Epithelial cell of esophagus (primary cell): ENCODE data around the gene NSRP1.

Experiments
- DNase-seq: peaks from one replicate; pipeline ENCODE4 v3.0.0; 2010; ENCODE audit warnings: low read depth
- H3K4me3 ChIP-seq: 2 replicates; pipeline ENCODE4 v1.5.1; 2011; ENCODE audit warnings: mild to moderate bottlenecking, low read length, control low read depth
- TF ChIP-seq, protein P1 (sequence below): IDR thresholded peaks from 2 replicates; pipeline ENCODE4 v1.5.1; 2011; ENCODE audit warnings: low read depth, mild to moderate bottlenecking, low read length, control low read depth, inconsistent platforms; ENCODE audit not compliant: insufficient read depth; ENCODE audit errors: missing control alignments

Gene NSRP1

GRCh38 chr17:30209930-30210329 is 93.3 kb downstream of the NSRP1 start:
- TF ChIP-seq, protein P1, sequence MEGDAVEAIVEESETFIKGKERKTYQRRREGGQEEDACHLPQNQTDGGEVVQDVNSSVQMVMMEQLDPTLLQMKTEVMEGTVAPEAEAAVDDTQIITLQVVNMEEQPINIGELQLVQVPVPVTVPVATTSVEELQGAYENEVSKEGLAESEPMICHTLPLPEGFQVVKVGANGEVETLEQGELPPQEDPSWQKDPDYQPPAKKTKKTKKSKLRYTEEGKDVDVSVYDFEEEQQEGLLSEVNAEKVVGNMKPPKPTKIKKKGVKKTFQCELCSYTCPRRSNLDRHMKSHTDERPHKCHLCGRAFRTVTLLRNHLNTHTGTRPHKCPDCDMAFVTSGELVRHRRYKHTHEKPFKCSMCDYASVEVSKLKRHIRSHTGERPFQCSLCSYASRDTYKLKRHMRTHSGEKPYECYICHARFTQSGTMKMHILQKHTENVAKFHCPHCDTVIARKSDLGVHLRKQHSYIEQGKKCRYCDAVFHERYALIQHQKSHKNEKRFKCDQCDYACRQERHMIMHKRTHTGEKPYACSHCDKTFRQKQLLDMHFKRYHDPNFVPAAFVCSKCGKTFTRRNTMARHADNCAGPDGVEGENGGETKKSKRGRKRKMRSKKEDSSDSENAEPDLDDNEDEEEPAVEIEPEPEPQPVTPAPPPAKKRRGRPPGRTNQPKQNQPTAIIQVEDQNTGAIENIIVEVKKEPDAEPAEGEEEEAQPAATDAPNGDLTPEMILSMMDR = no peak
- no peak overlapping the region for H3K4me3 ChIP-seq
- no peak for DNase-seq

DNA sequence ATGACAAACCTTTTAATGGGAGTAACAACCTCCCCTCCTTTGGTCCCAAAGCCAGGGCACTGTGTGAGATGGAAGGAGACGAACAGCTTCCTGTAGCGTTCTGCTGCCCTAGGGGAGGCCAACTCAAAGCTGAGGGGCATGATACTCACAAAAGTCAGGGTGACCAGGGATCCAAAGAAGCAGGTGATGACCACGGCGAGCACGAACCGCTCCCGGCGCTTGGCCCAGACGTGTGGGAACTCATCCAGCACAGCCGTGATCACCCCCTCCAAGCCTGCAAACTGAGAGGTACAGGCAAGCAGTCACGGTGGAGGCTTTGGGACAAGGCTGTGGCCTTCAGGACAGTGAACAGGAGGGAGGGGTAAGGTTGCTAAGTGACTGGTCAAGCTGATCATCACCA is 93.8 kb downstream of the NSRP1 start:
- DNase-seq = no peak
- no peak overlapping the region for H3K4me3 ChIP-seq
- TF ChIP-seq, protein P1 = no peak

- no peak overlapping the region for H3K4me3 ChIP-seq
- TF ChIP-seq, protein P1 = no peak
- no peak for DNase-seq
Measured at GRCh38 chr17:30210901-30211300, 94.3 kb downstream of the NSRP1 start.

DNA sequence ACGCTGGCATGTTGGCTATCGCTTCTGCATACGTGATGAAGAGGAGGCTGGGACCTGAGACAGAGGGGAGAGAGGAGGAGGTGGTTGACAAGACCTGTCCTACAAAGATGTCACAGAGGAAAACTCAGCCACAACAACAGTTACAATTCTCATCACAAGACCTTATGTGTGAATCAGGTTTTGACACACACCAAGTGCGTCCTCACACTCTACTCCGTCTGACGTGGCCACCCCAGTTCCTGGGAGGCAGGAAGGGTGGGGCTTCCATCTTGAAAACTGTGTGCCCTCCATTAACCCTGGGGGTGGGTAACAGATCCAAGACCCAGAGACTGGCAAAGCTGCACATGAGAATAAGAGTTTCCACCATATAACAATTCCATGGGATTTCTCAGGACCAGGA is 94.8 kb downstream of the NSRP1 start:
- TF ChIP-seq, protein P1 = no peak
- no peak overlapping the region for H3K4me3 ChIP-seq
- no peak for DNase-seq

DNA sequence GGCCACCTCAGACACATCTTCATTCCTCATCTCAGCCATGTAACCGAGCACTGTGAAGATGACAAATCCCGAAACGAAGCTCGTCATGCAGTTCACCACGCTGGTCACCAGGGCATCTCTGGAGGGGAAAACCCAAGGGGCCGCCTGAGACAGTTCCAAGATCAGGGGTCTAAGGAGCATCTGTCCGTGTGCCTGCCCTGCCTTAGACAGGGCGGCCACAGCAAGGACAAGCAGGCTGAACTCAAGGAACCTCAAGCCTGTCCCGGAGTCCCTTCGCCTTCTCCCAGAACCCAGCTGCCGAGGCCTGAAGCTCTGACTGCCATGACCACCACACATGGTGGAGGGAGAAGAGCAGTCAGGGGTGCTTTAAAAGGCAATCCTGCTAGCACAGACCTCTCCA is 96.1 kb downstream of the NSRP1 start:
- TF ChIP-seq, protein P1 = no peak
- no peak for DNase-seq
- no peak overlapping the region for H3K4me3 ChIP-seq

DNA sequence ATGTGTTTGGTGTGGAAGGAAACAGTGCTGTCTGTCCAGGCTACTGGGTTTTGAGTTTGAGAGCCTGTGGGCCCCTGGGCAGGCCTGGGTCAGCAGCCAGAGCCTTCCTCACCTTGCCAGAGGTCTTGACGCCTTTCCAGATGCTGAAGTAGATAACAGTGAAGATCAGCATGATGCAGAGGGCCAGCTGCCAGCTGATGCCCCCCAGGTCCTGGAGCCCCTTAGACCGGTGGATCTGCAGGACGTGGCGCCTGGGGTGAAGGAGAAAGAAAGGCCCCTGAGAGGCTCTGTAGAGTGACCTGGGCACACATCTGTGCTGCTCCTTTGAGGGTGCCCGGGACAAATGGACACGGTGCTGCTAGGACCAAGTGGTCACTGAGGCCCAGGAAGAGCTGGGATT is 100.4 kb downstream of the NSRP1 start:
- DNase-seq = no peak
- TF ChIP-seq, protein P1 = no peak
- no peak overlapping the region for H3K4me3 ChIP-seq

DNA sequence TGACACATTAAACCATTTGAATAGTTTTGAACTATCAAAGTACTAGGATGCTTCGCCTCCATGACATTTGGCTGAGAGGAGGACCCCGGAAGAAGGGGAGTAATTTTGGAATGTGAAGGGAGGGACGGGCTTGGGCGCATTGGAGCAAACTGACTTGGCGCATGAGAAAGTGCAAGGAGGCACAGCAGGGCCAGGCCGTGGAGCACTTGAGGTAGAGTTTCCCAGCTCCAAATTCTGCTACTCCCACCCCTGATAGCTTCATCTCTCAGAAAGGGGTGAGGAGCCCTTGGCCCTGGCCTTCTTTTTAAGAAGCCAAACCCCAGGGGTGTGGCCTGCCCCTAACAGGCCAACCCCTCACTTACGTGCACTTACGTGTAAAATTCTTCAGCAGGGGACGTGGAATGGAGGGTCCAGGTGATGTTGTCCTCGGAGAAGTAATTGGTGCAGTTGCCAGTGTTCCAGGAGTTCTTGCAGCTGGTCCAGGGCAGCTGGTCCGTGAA is 101.2 kb downstream of the NSRP1 start:
- TF ChIP-seq, protein P1 = no peak
- no peak overlapping the region for H3K4me3 ChIP-seq
- no peak for DNase-seq
